ENCODE data around the gene TMEM167A. TPM values are rescaled to one million over a fixed set of nuclear protein-coding genes. Genes with fewer than 3 reads are reported as not detected.

TMEM167A gene
- total and polyA plus RNA-seq, 2 of the 4 experiments (the other 2 are of a cell fraction) = 34.6 to 45.1 TPM

- Histone ChIP-seq H4K20me1 (ENCODE audit: insufficient read depth, low read length) (no peaks in the 10 kb centered on the region), H3K27me3 (ENCODE audit: control insufficient read depth, insufficient read depth, low read length) (no peaks in the 10 kb centered on the region), H2AK9ac (replicated peaks; ENCODE audit: low read depth, low read length, poor library complexity) (no peak overlapping the region), H3K36me3 (ENCODE audit: control insufficient read depth, insufficient read depth, low read length) (no peaks in the 10 kb centered on the region), H4K8ac (ENCODE audit: low read depth in 2 of 2, low read length in 2 of 2) (0 out of 4 replicates have a peak overlapping the region, but pooled peaks of 1 of the 2 experiments have one; percentile 51), H2AK5ac (ENCODE audit: low read depth, low read length) (no peak overlapping the region), H2AFZ (replicated peaks; ENCODE audit: low read length, poor library complexity) (no peak overlapping the region), H2BK15ac (ENCODE audit: low read depth, low read length) (no peak overlapping the region), H2BK20ac (ENCODE audit: low read depth, low read length) (no peak overlapping the region), H3K27ac (ENCODE audit: insufficient read depth, low read length) (no peak overlapping the region), H3K4ac (ENCODE audit: low read depth, low read length) (no peak overlapping the region), H2BK120ac (ENCODE audit: low read depth, low read length) (no peak overlapping the region), H3K14ac (replicated peaks; ENCODE audit: low read depth, low read length) (no peak overlapping the region), H3K18ac (ENCODE audit: low read depth, low read length) (no peak overlapping the region), H3K4me3 (ENCODE audit: insufficient read depth, low read depth, low read length) (no peak overlapping the region), H2BK5ac (ENCODE audit: low read depth, low read length, poor library complexity, severe bottlenecking) (peak overlapping the region; percentile 1), H3K9me3 (ENCODE audit: control insufficient read depth, insufficient read depth, low read length) (no peaks in the 10 kb centered on the region), H3K9ac (ENCODE audit: low read depth, low read length) (no peak overlapping the region), H3K56ac (ENCODE audit: extremely low read depth, insufficient read depth, low read length) (no peak overlapping the region), H3K79me1 (ENCODE audit: low read depth in 1 of 2, low read length in 2 of 2) (peaks cover 0 to 3% of the 10 kb centered on the region in 2 experiments; a peak in 1 of 4 replicates), H3K9me1 (ENCODE audit: insufficient read depth, low read length) (no peaks in the 10 kb centered on the region), H3K4me1 (ENCODE audit: control insufficient read depth, insufficient read depth, low read length) (no peaks in the 10 kb centered on the region), H4K5ac (ENCODE audit: low read depth, low read length) (no peak overlapping the region), H3K23ac (ENCODE audit: low read depth, low read length) (no peak overlapping the region), H4K91ac (ENCODE audit: insufficient read depth, low read depth, low read length) (no peak overlapping the region), H3K4me2 (ENCODE audit: low read depth, low read length) (no peak overlapping the region)
- DNase-seq (peak; percentile 46), ATAC-seq (ENCODE audit: low read depth) (peak; percentile 62)
- dilution Hi-C loops (cut with HindIII; ENCODE audit: low sequenced_read_pairs, unreplicated experiment) = no loop called here
- CTCF ChIA-PET = no interaction called here
- TF ChIP-seq RAD21 (IDR thresholded peaks at IDR 0.05; ENCODE audit: low read length) (no peak), RFX5 (IDR thresholded peaks at IDR 0.05; ENCODE audit: low read depth, low read length) (no peak), FOS (IDR thresholded peaks at IDR 0.05; ENCODE audit: low read depth, low read length) (no peak), CEBPB (IDR thresholded peaks at IDR 0.05; ENCODE audit: low read depth, low read length) (no peak), MXI1 (IDR thresholded peaks at IDR 0.05; ENCODE audit: borderline replicate concordance, low read depth, low read length) (no peak), MAZ (IDR thresholded peaks at IDR 0.05; ENCODE audit: borderline replicate concordance, low read depth, low read length) (no peak), POLR2A (IDR thresholded peaks at IDR 0.05; ENCODE audit: low read depth, low read length) (no peak), NFE2L2 (IDR thresholded peaks at IDR 0.05; ENCODE audit: low read depth, low read length) (no peak)
- TF ChIP-seq, protein P1, sequence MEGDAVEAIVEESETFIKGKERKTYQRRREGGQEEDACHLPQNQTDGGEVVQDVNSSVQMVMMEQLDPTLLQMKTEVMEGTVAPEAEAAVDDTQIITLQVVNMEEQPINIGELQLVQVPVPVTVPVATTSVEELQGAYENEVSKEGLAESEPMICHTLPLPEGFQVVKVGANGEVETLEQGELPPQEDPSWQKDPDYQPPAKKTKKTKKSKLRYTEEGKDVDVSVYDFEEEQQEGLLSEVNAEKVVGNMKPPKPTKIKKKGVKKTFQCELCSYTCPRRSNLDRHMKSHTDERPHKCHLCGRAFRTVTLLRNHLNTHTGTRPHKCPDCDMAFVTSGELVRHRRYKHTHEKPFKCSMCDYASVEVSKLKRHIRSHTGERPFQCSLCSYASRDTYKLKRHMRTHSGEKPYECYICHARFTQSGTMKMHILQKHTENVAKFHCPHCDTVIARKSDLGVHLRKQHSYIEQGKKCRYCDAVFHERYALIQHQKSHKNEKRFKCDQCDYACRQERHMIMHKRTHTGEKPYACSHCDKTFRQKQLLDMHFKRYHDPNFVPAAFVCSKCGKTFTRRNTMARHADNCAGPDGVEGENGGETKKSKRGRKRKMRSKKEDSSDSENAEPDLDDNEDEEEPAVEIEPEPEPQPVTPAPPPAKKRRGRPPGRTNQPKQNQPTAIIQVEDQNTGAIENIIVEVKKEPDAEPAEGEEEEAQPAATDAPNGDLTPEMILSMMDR (conservative IDR thresholded peaks at IDR 0.05; ENCODE audit: low read depth, low read length) = no peak
- POLR2A ChIA-PET (ENCODE audit: unreplicated experiment) = no interaction called here
- in situ Hi-C loops (cut with MboI; ENCODE audit: low sequenced_read_pairs) = no loop called here
- BruUV-seq (replicated peaks) = no TSS peak
- intact Hi-C loops (cut with micrococcal nuclease) = no loop called here
Measured at GRCh38 chr5:83102364-83102980, 25.3 kb upstream of the TMEM167A start.

Data from IMR-90 (cell line).